Liver (tissue), 9 donors: Measurements from ENCODE around the gene CERKL. TPM values are rescaled to one million over a fixed set of nuclear protein-coding genes. Genes with fewer than 3 reads are reported as not detected.

ENCODE experiments used
- DNase-seq: peaks from one replicate; pipeline ENCODE4 v3.0.0-alpha.2; 2017; ENCODE audit warnings: low spot score
- H3K27ac ChIP-seq, 2 donors: one replicate each; pipeline ENCODE4 v1.7.0; 2013; ENCODE audit warnings: inconsistent platforms in 2 of 2, low read length in 2 of 2, control low read depth in 1 of 2, low read depth in 1 of 2, mild to moderate bottlenecking in 1 of 2
- H3K27me3 ChIP-seq, 4 donors: one replicate each; pipeline versions ENCODE4 v1.6.1 to v1.7.0; 2013; ENCODE audit warnings: low read length in 3 of 4, inconsistent platforms in 1 of 4, mild to moderate bottlenecking in 1 of 4, moderate library complexity in 1 of 4; ENCODE audit not compliant: control insufficient read depth in 4 of 4, insufficient read depth in 4 of 4
- H3K36me3 ChIP-seq, 4 donors: one replicate each; pipeline versions ENCODE4 v1.6.1 to v1.7.0; 2013; ENCODE audit warnings: low read length in 3 of 4, mild to moderate bottlenecking in 3 of 4, low read depth in 1 of 4, moderate library complexity in 1 of 4; ENCODE audit not compliant: control insufficient read depth in 4 of 4, insufficient read depth in 3 of 4
- H3K4me1 ChIP-seq, 4 donors: one replicate each; pipeline versions ENCODE4 v1.6.1 to v1.7.0; 2013; ENCODE audit warnings: low read length in 3 of 4, mild to moderate bottlenecking in 3 of 4, moderate library complexity in 1 of 4; ENCODE audit not compliant: control insufficient read depth in 4 of 4, insufficient read depth in 4 of 4
- H3K4me3 ChIP-seq, 3 donors: one replicate each; pipeline versions ENCODE4 v1.6.1 to v1.7.0; 2013; ENCODE audit warnings: low read length in 3 of 3, control low read depth in 1 of 3, low read depth in 1 of 3, mild to moderate bottlenecking in 1 of 3
- H3K9ac ChIP-seq, 2 donors: one replicate each; pipeline ENCODE4 v1.7.0; 2013; ENCODE audit warnings: low read length in 2 of 2, mild to moderate bottlenecking in 2 of 2, moderate library complexity in 2 of 2, control low read depth in 1 of 2, low read depth in 1 of 2
- H3K9me3 ChIP-seq, 4 donors: one replicate each; pipeline versions ENCODE4 v1.6.1 to v1.7.0; 2013; ENCODE audit warnings: low read length in 3 of 4; ENCODE audit not compliant: control insufficient read depth in 4 of 4
- CTCF ChIP-seq: fragments of 150-350 bp; IDR thresholded peaks from 2 replicates; pipeline ENCODE4 v1.5.1; 2017; ENCODE audit warnings: improper control_type of control experiment, low read depth, low read length; ENCODE audit not compliant: missing input control
- EGR1 ChIP-seq, 2 donors: IDR thresholded peaks; 2 replicates each; pipeline ENCODE4 v1.6.1; 2016 to 2018; ENCODE audit warnings: antibody characterized with exemption in 2 of 2, low read depth in 2 of 2
- FOXA1 ChIP-seq: IDR thresholded peaks from 2 replicates; pipeline ENCODE4 v1.6.1; 2016; ENCODE audit warnings: antibody characterized with exemption
- HNF4A ChIP-seq, 2 donors: conservative IDR thresholded peaks; 2 replicates each; pipeline ENCODE4 v1.6.1; 2016; ENCODE audit warnings: antibody characterized with exemption in 2 of 2, mild to moderate bottlenecking in 2 of 2
- JUND ChIP-seq, 2 donors: IDR thresholded peaks; 2 replicates each; pipeline ENCODE4 v1.6.1; 2016; ENCODE audit warnings: antibody characterized with exemption in 2 of 2
- NR2F2 ChIP-seq: IDR thresholded peaks from 2 replicates; pipeline ENCODE4 v1.6.1; 2016; ENCODE audit warnings: antibody characterized with exemption
- RAD21 ChIP-seq, 2 donors: IDR thresholded peaks; 2 replicates each; pipeline ENCODE4 v1.6.1; 2016; ENCODE audit warnings: antibody characterized with exemption in 2 of 2, mild to moderate bottlenecking in 2 of 2
- RXRA ChIP-seq, 2 donors: IDR thresholded peaks; 2 replicates each; pipeline ENCODE4 v1.6.1; 2017 to 2018; ENCODE audit warnings: antibody characterized with exemption in 2 of 2, mild to moderate bottlenecking in 1 of 2
- SP1 ChIP-seq: IDR thresholded peaks from 2 replicates; pipeline ENCODE4 v1.6.1; 2018; ENCODE audit warnings: antibody characterized with exemption, mild to moderate bottlenecking
- TAF1 ChIP-seq: conservative IDR thresholded peaks from 2 replicates; pipeline ENCODE4 v1.6.1; 2016; ENCODE audit warnings: antibody characterized with exemption, mild to moderate bottlenecking
- WGBS: extraction: QIAGEN DNeasy Blood & Tissue Kit; methylation state at CpG from one replicate; pipeline ENCODE4 v1.1.7; 2013; 5-methylcytosine and 5-hydroxymethylcytosine counted together
- polyA plus RNA-seq, 2 donors: library from polyadenylated mRNA; stranded (reverse) in 1 of 2; unstranded in 1 of 2; fragments of 200-250 nt in 1 of 2; fragments of >200 nt in 1 of 2; fragmentation: Nextera tagmentation in 1 of 2; extraction: Ambion mirVana in 1 of 2; gene quantifications; one replicate each; pipeline versions ENCODE4 v1.2.1 to v1.2.3, GENCODE V29; 2013 to 2015
- total RNA-seq, 2 donors: library from RNA; depleted of rRNA; stranded (reverse); fragments of >200 nt; gene quantifications; one replicate each; pipeline ENCODE4 v1.2.3, GENCODE V29; 2014
- TF ChIP-seq, protein P1 (sequence below): IDR thresholded peaks from 2 replicates; pipeline ENCODE4 v1.6.1; 2016; ENCODE audit warnings: antibody characterized with exemption
- TF ChIP-seq, protein P2 (sequence below): IDR thresholded peaks from 2 replicates; pipeline ENCODE4 v1.6.1; 2016; ENCODE audit warnings: antibody characterized with exemption, mild to moderate bottlenecking
- TF ChIP-seq, protein P3 (sequence below): IDR thresholded peaks from 2 replicates; pipeline ENCODE4 v1.6.1; 2016; ENCODE audit warnings: antibody characterized with exemption
- donor health status: healthy.
- donor health status: healthy.
- donor health status: healthy.
- donor health status: healthy.
- donor health status: healthy.

CERKL gene
- total and polyA plus RNA-seq, 4 donors: 0.50 to 0.79 TPM; not detected in 2

DNA sequence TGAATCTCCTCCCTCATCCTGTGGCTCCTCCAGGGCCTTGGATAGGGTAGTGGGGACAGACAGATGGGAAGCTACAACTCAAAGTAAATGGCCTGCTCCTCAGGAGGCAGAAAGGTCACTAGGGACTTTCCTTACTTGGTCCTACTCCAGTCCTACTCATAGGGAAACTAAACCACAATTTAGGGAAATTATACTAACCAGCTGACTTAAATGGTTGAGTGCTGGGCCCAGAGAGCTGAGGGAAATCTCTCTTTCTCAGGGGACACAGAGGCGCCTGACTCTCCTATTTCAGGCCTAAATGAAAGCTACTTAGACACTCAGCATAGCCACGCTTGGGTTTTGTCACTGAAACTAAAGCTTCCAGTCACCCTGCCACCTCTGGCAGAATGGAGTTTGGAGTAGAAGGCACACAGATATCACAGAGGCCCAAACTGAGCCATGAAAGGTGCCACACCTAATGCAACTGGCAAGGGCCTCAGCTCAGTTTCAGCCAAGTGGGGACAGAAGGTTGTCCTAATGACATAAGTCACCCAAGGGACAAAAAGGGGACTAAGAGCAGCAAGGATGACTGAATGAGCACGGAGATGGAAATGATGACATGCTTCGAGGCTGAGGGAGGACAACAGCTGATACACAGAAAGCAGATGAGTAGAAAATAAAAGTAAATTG is 24.0 kb downstream of the CERKL start:
- Histone ChIP-seq H3K27ac (no peak overlapping the region), H3K9ac (no peak overlapping the region), H3K36me3 (no peaks in the 10 kb centered on the region), H3K4me1 (no peaks in the 10 kb centered on the region), H3K9me3 (no peaks in the 10 kb centered on the region), H3K4me3 (no peak overlapping the region), H3K27me3 (no peaks in the 10 kb centered on the region)
- WGBS: 90% methylated on average over 4 of the region's 4 CpGs
- TF ChIP-seq, protein P1, sequence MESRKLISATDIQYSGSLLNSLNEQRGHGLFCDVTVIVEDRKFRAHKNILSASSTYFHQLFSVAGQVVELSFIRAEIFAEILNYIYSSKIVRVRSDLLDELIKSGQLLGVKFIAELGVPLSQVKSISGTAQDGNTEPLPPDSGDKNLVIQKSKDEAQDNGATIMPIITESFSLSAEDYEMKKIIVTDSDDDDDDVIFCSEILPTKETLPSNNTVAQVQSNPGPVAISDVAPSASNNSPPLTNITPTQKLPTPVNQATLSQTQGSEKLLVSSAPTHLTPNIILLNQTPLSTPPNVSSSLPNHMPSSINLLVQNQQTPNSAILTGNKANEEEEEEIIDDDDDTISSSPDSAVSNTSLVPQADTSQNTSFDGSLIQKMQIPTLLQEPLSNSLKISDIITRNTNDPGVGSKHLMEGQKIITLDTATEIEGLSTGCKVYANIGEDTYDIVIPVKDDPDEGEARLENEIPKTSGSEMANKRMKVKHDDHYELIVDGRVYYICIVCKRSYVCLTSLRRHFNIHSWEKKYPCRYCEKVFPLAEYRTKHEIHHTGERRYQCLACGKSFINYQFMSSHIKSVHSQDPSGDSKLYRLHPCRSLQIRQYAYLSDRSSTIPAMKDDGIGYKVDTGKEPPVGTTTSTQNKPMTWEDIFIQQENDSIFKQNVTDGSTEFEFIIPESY: no peak
- no peak for TF ChIP-seq NR2F2
- TF ChIP-seq HNF4A (conservative IDR thresholded peaks at IDR 0.05): no peak
- no peak for TF ChIP-seq FOXA1
- no peak for TF ChIP-seq JUND (IDR thresholded peaks at IDR 0.05)
- no peak for TF ChIP-seq RXRA (IDR thresholded peaks at IDR 0.05)
- TF ChIP-seq SP1: no peak
- no peak for TF ChIP-seq EGR1 (IDR thresholded peaks at IDR 0.05; ENCODE audit: low read depth in 2 of 2)
- DNase-seq: no peak

DNA sequence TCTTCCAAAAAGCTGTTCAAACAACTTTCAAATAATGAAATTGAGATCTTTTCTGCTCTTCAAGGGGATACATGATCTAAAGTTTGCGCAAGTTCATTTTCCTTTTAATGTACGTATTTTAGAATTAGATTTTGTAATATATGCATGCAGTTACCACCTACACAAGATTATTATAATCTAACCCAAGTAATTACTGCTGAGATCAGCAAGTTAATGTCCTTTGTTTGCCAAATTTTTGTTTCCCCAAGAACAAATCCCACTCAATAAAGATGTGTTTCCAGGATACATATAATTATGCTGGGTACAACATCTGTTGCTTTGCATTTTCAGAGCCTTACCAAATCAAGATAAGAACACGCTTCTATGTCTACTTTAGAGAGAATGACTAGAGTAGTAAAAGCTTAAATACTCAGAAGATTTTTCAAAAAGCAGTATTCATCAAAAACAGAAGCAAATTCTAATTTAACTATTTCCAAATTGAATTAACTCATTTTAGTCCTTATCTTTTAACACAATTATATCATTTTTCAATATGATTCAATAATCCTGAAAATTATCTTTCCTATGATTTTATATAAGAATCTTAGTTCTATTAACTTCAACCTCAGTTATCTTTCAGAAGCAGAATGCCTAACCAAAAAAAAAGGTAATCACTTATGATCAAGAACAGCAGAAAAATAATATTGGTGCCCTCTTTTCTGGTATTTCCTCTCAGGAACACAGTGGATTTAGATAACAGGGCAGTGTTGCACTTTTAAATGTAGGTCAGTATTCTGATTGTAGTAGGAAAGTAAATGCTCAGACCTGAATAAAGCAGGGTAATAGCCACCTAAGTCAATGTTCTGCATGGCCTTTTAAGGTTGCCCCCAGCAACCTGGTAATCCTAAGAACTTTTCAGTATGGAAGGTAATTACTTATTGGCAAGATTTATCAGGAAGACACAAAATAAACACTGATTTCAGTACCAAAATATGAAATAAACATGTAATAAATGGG is 28.0 kb downstream of the CERKL start:
- Histone ChIP-seq H3K4me3 (no peak overlapping the region), H3K27ac (no peak overlapping the region), H3K27me3 (peaks cover 0 to 4% (median 0%) of the 10 kb centered on the region in 4 donors), H3K4me1 (no peaks in the 10 kb centered on the region), H3K9me3 (no peaks in the 10 kb centered on the region), H3K36me3 (no peaks in the 10 kb centered on the region), H3K9ac (no peak overlapping the region)
- DNase-seq: no peak
- 89% methylated on average over 3 of the region's 3 CpGs for WGBS
- TF ChIP-seq CTCF: no peak
- TF ChIP-seq RAD21 (IDR thresholded peaks at IDR 0.05): no peak
- TF ChIP-seq HNF4A (conservative IDR thresholded peaks at IDR 0.05): no peak
- TF ChIP-seq TAF1: no peak
- TF ChIP-seq FOXA1: no peak
- TF ChIP-seq, protein P1: no peak
- TF ChIP-seq EGR1 (IDR thresholded peaks at IDR 0.05; ENCODE audit: low read depth in 2 of 2): no peak
- TF ChIP-seq, protein P2, sequence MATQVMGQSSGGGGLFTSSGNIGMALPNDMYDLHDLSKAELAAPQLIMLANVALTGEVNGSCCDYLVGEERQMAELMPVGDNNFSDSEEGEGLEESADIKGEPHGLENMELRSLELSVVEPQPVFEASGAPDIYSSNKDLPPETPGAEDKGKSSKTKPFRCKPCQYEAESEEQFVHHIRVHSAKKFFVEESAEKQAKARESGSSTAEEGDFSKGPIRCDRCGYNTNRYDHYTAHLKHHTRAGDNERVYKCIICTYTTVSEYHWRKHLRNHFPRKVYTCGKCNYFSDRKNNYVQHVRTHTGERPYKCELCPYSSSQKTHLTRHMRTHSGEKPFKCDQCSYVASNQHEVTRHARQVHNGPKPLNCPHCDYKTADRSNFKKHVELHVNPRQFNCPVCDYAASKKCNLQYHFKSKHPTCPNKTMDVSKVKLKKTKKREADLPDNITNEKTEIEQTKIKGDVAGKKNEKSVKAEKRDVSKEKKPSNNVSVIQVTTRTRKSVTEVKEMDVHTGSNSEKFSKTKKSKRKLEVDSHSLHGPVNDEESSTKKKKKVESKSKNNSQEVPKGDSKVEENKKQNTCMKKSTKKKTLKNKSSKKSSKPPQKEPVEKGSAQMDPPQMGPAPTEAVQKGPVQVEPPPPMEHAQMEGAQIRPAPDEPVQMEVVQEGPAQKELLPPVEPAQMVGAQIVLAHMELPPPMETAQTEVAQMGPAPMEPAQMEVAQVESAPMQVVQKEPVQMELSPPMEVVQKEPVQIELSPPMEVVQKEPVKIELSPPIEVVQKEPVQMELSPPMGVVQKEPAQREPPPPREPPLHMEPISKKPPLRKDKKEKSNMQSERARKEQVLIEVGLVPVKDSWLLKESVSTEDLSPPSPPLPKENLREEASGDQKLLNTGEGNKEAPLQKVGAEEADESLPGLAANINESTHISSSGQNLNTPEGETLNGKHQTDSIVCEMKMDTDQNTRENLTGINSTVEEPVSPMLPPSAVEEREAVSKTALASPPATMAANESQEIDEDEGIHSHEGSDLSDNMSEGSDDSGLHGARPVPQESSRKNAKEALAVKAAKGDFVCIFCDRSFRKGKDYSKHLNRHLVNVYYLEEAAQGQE: no peak
- TF ChIP-seq, protein P3, sequence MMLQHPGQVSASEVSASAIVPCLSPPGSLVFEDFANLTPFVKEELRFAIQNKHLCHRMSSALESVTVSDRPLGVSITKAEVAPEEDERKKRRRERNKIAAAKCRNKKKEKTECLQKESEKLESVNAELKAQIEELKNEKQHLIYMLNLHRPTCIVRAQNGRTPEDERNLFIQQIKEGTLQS: no peak
